Suprapubic skin (tissue), 4 donors: ENCODE results near the gene DGCR6L.

Experiments
- CTCF ChIP-seq, 2 donors: fragments of 200-600 bp in 1 of 2; fragments of 450-650 bp in 1 of 2; sonication (generic) in 1 of 2; IDR thresholded peaks; one replicate each; pipeline ENCODE4 v1.5.1; 2016 to 2019; ENCODE audit warnings: antibody characterized with exemption in 2 of 2, mild to moderate bottlenecking in 1 of 2, moderate library complexity in 1 of 2
- EP300 ChIP-seq: sonication (generic); formaldehyde crosslinking; IDR thresholded peaks from one replicate; pipeline ENCODE4 v1.6.1; 2017; ENCODE audit warnings: antibody characterized with exemption
- POLR2A ChIP-seq, 2 donors: fragments of 450-650 bp; IDR thresholded peaks; one replicate each; pipeline ENCODE4 v1.6.1; 2017; ENCODE audit warnings: antibody characterized with exemption in 2 of 2, mild to moderate bottlenecking in 2 of 2, moderate library complexity in 2 of 2
- POLR2AphosphoS5 ChIP-seq, 3 donors: sonication (generic); formaldehyde crosslinking; IDR thresholded peaks; one replicate each; pipeline ENCODE4 v1.6.1; 2017; ENCODE audit warnings: antibody characterized with exemption in 3 of 3

DNA sequence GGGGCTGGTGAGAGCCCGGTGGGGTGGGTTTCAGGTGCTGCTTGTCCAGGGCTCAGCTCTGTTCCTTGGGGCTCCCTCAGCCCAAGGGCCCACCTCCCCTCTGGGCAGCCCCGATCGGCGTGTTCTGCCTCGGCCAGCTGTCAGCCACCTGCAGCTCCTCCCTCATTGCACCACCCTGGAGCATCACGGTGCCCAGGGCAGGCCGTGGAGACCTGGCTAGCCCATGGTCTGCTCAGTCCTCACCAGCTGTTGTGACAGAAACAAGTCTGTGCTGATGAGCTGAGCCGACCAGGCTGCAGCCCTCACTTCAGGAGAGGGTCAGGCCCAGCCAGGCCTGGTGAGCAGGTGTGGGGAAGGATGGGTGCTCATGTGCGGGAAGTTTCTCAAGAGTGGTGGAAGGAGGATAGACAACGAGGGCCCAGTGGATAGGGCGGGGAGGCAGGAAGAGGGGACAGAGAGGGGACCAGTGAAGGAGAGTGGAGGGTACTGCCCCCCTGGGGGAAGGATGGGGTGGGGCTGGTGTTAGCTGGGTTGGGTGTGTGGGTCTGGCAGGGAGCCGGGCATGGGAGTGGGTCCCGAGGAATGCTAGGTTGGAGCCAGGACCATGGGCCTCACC, 35.3 kb downstream of the DGCR6L start:
- no peak for TF ChIP-seq POLR2A (IDR thresholded peaks at IDR 0.05)
- no peak for TF ChIP-seq CTCF (IDR thresholded peaks at IDR 0.05)
- TF ChIP-seq EP300 = no peak
- no peak for TF ChIP-seq POLR2AphosphoS5 (IDR thresholded peaks at IDR 0.05)
